ENCODE measurements around the gene PLEKHA7.

PLEKHA7 gene

DNA sequence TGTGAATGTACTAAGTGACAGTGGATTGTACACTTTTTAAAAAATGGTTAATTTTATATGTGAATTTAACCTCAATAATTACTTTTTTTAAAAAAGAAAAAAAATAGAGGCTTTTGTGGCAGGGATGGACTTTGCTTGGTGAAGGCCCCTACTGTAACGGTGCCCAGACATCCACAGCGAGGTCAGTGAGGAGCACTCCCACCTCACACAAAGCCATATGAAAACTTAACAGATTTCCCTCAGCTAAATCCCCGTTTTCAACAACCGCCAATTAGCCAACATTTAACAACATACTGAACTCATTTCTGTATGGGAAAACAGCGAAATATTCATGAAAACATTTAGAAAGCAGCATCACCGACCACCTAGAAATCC, 276.4 kb downstream of the PLEKHA7 start:
- no peak for DNase-seq (ENCODE audit: low spot score)
